Lower leg skin (tissue), 4 donors: ENCODE results near the gene CDH3. TPM values are rescaled to one million over a fixed set of nuclear protein-coding genes. Genes with fewer than 3 reads are reported as not detected.

ENCODE experiments used
- DNase-seq, 2 donors: peaks; one replicate each; pipeline ENCODE4 v3.0.0-alpha.2; 2019; ENCODE audit warnings: low spot score in 2 of 2
- H3K4me3 ChIP-seq: fragments of 200-600 bp; sonication (generic); 2 replicates; pipeline ENCODE4 v1.5.1; 2017; ENCODE audit warnings: mild to moderate bottlenecking, low read depth; ENCODE audit not compliant: poor library complexity, severe bottlenecking
- POLR2A ChIP-seq, 2 donors: fragments of 450-650 bp; IDR thresholded peaks; one replicate each; pipeline ENCODE4 v1.6.1; 2016 to 2017; ENCODE audit warnings: antibody characterized with exemption in 2 of 2, mild to moderate bottlenecking in 1 of 2, moderate library complexity in 1 of 2
- WGBS, 2 donors: methylation state at CpG; one replicate each; pipeline ENCODE4 v1.1.5; 2018; 5-methylcytosine and 5-hydroxymethylcytosine counted together
- intact Hi-C: fragments of 100-400 bp; cut with DNase I; formaldehyde crosslinking; loops from one replicate; pipeline ENCODE4 v1.15.0; 2023; ENCODE audit warnings: low total_unique reads
- total RNA-seq, 4 donors: library from RNA; depleted of rRNA; stranded (reverse); fragments of >200 nt; gene quantifications; one replicate each; pipeline ENCODE4 v1.1.0, GENCODE V29; 2016
- TF ChIP-seq, protein P1 (sequence below), 3 donors: fragments of 450-650 bp; IDR thresholded peaks; one replicate each; pipeline ENCODE4 v1.5.1; 2016; ENCODE audit warnings: antibody characterized with exemption in 3 of 3, mild to moderate bottlenecking in 3 of 3, moderate library complexity in 2 of 3

Gene CDH3
- total RNA-seq, 4 donors from 2014 or later, result 34.1 to 43.9 (median 39.7) TPM

DNA sequence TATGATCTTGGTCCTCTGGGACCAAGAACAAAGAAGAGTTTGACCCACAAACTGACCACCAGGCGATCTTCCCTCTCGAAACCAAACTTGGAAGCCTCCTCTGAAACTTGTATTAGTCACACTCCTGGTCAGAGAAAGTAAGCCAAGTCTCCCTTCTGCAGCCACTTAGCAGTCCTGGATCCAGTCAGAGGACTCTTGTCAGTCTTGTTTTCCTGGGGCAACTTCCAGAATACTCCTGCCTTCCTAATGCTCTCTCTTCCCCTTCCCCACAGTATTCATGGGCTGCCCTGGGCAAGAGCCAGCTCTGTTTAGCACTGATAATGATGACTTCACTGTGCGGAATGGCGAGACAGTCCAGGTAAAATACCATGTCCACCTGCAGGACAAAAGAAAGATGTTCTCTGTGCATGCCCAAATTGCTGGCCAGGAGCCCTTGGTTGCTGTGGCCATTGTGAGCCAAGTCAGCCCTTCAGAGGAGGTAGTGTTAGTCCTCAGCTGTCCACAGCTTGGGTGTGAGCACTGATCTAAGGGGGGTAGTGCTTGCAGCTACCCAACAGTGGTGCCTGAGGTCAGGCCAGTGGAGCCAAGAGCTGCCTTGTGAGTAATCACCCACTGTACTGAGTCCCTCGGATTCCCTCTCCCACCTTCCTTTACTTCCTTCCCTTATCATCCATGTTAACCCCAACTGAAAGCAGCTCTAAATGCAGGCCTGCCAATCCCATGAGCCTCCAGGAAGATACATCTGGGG, 31.2 kb downstream of the CDH3 start:
- 52 to 67% methylated on average over 5 of the region's 5 CpGs for WGBS, 2 donors
- TF ChIP-seq, protein P1, sequence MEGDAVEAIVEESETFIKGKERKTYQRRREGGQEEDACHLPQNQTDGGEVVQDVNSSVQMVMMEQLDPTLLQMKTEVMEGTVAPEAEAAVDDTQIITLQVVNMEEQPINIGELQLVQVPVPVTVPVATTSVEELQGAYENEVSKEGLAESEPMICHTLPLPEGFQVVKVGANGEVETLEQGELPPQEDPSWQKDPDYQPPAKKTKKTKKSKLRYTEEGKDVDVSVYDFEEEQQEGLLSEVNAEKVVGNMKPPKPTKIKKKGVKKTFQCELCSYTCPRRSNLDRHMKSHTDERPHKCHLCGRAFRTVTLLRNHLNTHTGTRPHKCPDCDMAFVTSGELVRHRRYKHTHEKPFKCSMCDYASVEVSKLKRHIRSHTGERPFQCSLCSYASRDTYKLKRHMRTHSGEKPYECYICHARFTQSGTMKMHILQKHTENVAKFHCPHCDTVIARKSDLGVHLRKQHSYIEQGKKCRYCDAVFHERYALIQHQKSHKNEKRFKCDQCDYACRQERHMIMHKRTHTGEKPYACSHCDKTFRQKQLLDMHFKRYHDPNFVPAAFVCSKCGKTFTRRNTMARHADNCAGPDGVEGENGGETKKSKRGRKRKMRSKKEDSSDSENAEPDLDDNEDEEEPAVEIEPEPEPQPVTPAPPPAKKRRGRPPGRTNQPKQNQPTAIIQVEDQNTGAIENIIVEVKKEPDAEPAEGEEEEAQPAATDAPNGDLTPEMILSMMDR (IDR thresholded peaks at IDR 0.05), result no peak
- TF ChIP-seq POLR2A (IDR thresholded peaks at IDR 0.05), result no peak
- no peak for DNase-seq
- no peak overlapping the region for H3K4me3 ChIP-seq
- intact Hi-C loops, result no loop called here

DNA sequence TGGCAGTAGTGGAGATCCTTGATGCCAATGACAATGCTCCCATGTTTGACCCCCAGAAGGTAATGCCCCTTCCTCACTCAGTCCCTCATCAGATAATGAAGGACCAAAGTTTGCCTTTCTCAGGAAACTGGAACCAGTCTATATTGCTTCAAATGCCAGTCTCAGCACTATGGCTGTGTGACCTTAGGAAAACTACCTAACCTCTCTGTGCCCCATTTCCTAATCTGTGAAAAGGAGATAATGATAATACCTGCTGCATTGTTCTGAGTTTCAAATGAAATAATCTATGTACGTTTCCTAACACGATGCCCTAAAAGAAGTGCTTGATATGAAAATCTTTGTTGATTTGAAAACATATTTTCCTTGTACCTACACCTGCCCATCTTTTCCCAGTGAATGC, 35.9 kb downstream of the CDH3 start:
- 68 to 91% methylated on average over 2 of the region's 2 CpGs for WGBS, 2 donors
- intact Hi-C loops, result no loop called here
- no peak for DNase-seq
- H3K4me3 ChIP-seq, result no peak overlapping the region
- TF ChIP-seq, protein P1 (IDR thresholded peaks at IDR 0.05), result no peak
- no peak for TF ChIP-seq POLR2A (IDR thresholded peaks at IDR 0.05)

DNA sequence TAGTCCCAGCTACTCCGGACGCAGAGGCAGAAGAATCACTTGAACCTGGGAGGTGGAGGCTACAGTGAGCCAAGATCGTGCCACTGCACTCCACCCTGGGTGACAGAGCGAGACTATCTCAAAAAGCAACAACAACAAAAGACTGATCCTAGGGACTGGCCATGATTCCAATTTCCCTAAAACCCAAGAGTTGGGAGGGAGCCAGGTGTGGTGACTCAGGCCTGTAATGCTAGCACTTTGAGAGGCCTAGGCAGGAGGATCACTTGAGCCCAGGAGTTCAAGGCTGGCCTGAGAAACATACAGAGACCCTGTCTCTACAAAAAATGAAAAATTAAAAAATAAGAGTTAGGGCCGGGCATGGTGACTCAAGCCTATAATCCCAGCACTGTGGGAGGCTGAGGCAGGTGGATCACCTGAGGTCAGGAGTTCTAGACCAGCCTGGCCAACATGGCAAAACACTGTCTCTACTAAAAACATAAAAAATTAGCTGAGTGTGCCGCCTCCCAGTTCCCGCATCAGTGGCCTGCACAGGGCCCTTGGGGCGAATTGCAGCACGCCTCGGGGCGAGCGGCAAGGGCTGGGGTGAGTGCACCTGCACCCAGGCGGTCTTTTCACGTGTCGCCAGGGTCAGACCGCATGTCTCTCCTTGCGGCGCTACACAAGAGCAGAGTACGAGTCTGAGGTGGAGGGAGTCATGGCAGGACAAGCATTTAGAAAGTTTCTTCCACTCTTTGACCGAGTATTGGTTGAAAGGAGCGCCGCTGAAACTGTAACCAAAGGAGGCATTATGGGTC, 40.8 kb downstream of the CDH3 start:
- TF ChIP-seq, protein P1 (IDR thresholded peaks at IDR 0.05), result no peak
- TF ChIP-seq POLR2A (IDR thresholded peaks at IDR 0.05), result no peak
- no peak for DNase-seq
- H3K4me3 ChIP-seq, result no peak overlapping the region
- 90 to 93% methylated on average over 22 of the region's 22 CpGs for WGBS, 2 donors
- intact Hi-C loops, result no loop called here

DNA sequence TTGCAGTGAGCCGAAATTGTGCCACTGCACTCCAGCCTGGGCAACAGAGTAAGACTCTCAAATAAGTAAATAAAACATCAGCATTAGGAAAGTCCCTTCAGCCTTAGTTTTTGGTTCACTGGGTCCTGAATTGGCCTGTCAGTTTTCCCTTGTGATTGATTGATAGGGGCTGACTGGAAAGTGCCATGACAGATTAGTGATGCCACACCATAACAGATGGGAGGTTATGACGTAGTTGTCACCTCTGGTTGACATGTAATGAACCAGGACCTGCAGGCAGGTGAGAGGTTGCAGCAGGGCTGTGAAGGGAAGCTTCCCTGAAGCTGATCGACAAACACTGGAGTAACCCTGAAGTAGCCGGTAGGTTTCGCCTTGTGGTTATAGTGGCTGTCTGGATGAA, 41.8 kb downstream of the CDH3 start:
- no peak for DNase-seq
- 94 to 95% methylated on average over 5 of the region's 5 CpGs for WGBS, 2 donors
- TF ChIP-seq POLR2A (IDR thresholded peaks at IDR 0.05), result no peak
- intact Hi-C loops, result no loop called here
- no peak overlapping the region for H3K4me3 ChIP-seq

DNA sequence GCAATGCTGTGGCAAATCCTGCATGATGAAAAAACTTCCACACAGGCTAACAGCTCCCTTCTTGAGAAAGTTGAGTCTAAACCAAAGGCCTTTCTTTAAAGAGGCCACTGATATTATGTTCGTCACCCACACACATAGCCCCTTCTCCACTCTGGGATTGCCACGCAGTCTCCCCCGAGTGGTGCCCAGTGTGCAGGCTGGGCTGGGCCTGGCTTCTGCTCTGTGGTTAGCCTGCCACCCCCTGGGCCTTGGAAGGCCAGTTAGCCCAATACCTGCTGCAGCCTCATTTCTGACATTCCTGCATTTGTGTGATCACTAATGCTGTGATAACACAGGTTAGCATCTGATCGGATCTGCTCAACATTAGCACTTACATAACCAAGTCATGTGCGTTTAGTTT, 44.8 kb downstream of the CDH3 start:
- no peak overlapping the region for H3K4me3 ChIP-seq
- intact Hi-C loops, result loop anchor here (10.0 kb wide), 1 partner anchor 125 kb away; no protein-coding TSS in a partner anchor
- no peak for DNase-seq
- TF ChIP-seq, protein P1 (IDR thresholded peaks at IDR 0.05), result no peak
- TF ChIP-seq POLR2A (IDR thresholded peaks at IDR 0.05), result no peak
- WGBS, 2 donors, result 83 to 88% methylated on average over 5 of the region's 5 CpGs

DNA sequence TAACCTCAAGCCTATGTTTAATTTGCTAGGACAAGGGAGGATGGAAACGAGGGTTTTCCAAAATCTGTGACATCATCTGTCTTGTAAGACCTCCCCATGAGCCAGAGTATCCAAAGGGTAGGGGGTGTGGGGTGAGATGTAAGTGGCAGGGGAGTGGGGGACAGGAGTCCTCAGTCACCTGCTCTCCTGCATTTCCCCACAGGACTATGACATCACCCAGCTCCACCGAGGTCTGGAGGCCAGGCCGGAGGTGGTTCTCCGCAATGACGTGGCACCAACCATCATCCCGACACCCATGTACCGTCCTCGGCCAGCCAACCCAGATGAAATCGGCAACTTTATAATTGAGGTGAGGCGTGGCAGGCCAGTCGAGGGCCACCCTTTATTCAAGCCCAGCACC, 50.5 kb downstream of the CDH3 start:
- no peak for DNase-seq
- intact Hi-C loops, result loop anchor here (10.0 kb wide), 1 partner anchor 119 kb away; no protein-coding TSS in a partner anchor
- 82 to 90% methylated on average over 11 of the region's 11 CpGs for WGBS, 2 donors
- no peak overlapping the region for H3K4me3 ChIP-seq
- TF ChIP-seq, protein P1 (IDR thresholded peaks at IDR 0.05), result no peak
- no peak for TF ChIP-seq POLR2A (IDR thresholded peaks at IDR 0.05)
